Measurements from ENCODE around the gene OPRM1.
"Not testable (repeated sequence)": the region's sequence is repeated elsewhere in the genome, so short reads cannot be mapped to it uniquely, and the experiment has no call there.

Gene OPRM1

GRCh38 chr6:154039231-154039842, at the start of gene OPRM1:
TSS of gene OPRM1 (plus strand) at chr6:154039240. CDS start at chr6:154039545, 305 bp downstream.
- DNase-seq: no peak

- no peak for DNase-seq
Measured at GRCh38 chr6:153989989-153990388, 49.1 kb upstream of the OPRM1 start.

GRCh38 chr6:153994004-153994403, 45.0 kb upstream of the OPRM1 start:
- no peak for DNase-seq

- no peak for DNase-seq
Measured at GRCh38 chr6:153994811-153995210, 44.2 kb upstream of the OPRM1 start.

GRCh38 chr6:153997221-153997620, 41.8 kb upstream of the OPRM1 start:
- DNase-seq: no peak

DNA sequence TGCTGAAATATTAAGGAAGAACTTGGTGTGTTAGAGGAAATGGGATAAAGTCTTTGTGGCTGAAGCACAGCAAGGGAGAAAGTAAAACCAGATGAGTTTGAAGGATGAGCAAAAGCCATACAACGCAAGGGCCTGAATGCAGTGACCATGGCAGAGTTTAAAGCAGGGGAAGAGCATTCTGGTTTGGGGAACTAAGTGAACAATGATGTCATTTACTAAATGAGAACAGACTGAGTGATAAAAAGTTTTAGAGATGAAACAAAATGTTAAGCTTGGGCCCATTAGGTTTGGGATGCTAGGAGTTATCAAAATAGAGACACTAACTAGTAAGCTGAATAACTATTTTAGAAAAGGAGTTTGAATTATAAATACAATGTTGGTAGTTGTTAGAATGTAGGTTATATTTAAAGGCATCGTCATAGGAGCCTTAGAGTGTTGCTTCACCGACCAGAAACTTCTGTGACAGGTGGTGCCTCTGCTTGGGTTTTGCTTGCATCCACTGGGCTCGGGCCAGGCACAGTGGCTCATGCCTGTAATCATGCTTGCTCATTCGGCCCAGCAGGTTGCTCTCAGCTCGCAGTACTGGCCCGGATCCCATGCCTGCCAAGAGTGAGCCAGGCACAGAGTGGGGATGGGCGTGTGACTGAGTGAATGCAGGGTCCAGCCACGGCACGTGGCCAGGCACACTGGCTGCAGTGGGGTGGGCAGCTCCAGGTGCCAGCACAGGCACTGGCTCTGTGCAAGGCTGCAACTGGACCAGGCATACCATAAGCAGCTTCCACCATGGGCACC, 37.4 kb upstream of the OPRM1 start:
- DNase-seq: no peak

- DNase-seq: no peak
Measured at GRCh38 chr6:154002894-154003293, 36.1 kb upstream of the OPRM1 start.

- no peak for DNase-seq
Measured at GRCh38 chr6:154010371-154010770, 28.7 kb upstream of the OPRM1 start.

DNA sequence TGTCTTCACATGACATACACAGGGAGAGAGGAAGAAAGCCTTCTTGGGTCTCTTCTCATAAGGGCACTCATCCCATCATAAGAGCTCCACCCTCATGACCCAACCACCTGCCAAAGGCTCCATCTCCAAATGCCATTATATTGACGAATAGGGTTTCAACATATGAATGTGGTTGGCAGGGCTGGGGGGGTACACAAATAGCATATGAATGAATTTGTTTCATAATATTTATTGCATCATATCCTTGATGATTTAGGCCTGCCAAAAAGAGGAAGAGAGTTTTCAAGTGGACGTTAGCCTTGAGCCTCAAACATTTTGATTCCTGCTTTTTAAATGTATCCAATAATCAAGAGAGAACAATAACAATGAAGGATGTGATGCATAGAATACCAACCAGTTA, 26.2 kb upstream of the OPRM1 start:
- DNase-seq: no peak

DNA sequence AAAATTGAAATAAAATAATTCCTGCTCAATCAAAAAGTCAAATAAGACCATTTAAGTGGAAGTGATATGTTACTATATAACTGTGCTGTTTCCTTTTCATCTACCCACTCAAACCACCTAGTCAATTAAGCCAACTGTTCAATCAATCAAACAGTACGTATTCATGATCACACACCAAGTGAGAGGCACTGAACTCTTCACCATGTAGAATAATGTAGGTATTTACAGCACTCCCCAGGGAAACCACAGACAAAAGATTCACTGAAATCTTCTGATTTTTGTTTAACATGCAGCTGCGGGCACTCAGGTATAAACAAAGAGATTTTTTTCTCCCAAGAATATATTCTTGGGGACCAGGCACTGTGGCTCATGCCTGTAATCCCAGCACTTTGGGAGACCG, 21.3 kb upstream of the OPRM1 start:
- no peak for DNase-seq

- DNase-seq: no peak
Measured at GRCh38 chr6:154030646-154031045, 8.4 kb upstream of the OPRM1 start.

GRCh38 chr6:154041001-154041400, 2.0 kb downstream of the OPRM1 start:
- no peak for DNase-seq

DNA sequence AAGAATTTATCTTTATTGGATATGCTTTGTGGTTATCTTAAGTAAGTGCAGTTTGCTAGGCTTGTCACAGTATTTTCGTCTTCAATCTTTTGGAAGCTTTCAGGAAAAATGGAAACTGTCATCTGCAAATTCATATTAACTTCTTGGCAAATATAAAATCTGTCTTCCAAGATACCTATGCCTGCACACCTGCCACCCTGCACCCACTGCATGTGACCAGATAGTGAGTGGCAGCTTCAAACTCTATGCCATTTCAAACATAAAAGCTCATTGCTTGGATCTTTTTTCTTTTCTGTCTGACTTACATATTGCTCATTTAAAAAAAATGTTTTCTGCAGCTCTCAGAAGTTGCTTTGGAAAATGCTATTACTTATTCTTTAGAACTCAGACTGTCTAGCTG, 14.1 kb downstream of the OPRM1 start:
- DNase-seq: no peak

- DNase-seq: no peak
Measured at GRCh38 chr6:154056536-154056935, 17.5 kb downstream of the OPRM1 start.

GRCh38 chr6:154057098-154057497, 18.1 kb downstream of the OPRM1 start:
- no peak for DNase-seq

DNA sequence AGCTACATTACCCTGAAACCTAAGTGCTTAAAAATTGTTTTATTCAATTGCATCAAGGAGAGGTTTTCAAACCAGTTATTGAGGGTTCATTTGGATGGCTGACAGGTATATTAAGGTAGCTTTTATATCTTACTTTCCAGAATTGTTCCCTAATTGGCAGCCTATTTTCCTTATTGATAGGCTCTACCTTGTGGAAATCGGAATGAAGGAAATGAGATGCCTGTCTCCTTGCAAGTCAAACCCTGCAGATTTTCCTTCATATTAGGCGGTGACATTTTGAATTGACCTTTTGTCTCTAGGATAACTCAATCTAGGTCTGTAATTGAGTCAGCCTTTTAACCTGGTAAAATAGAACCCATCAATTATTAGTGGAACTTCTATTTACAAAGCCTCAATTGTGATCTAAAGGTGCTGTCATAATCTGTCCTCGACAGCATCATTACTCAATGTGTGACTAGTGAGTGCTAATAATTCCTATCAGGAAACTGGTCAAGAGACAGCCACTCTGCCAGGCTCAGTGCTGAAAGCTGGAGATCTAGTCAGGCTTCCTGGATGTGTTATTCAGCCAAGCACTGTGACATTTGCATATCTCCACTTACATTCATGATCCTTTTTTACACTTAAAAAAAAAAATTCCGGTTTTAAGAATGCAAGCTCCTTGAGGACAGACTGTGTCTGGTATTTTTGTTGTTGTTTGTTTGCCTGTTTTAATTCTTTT, 20.1 kb downstream of the OPRM1 start:
- no peak for DNase-seq

DNA sequence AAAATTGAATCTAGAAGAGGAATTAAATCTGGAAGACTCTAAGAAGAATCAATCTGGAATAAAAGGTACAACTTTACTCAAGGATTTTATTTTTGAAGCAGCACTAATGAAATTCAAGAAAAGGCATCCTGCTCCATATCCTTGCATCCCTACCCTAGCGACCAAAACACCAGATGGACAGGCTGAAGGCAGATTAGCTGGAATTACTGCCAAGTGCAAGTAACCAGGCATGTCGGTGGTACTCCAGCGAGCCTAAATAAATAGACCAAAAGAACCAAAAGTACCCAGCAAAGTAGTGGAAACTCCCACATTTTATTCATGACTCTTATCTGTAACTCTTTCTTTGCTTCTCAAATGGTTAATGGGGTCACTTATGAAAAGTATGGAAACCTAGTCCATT, 21.0 kb downstream of the OPRM1 start:
- DNase-seq: no peak

DNA sequence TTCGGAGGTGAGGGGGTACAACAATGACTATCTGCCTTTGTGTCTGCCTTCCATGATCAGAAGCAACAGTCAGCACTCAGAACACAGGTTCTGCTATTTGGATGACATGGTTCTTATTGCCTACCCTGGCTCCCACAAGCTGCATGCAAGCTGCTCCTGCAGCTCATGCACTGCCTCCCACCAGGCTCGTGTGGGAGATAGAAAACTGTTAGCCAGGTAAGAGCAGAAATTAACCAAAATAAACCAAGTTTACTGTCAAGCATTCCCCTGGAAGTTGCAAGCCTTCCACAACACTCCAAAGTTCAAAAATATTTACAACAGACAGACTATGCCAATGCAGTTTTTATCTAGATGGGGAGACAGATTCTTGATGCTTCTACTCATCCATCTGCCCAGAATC, 31.0 kb downstream of the OPRM1 start:
- no peak for DNase-seq

DNA sequence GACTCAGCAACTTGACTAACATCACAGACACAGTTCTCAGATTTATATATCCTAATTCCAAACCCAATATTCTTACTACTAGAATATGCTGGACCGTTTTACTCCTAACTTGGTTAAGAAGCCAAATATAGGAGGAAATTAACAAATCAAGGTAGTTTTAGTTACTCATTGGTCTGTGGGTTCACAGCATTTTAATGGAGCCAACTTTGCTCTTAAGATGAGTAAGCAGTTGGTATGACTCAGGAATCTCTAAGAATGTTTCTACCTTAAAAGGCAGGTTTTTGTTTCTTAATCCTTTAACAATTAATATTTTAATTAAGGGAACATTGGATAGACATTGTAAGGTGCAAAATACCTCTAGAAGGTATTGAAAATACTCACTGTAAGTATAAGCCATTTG, 31.6 kb downstream of the OPRM1 start:
- no peak for DNase-seq

GRCh38 chr6:154071236-154071635, 32.2 kb downstream of the OPRM1 start:
- DNase-seq: no peak

DNA sequence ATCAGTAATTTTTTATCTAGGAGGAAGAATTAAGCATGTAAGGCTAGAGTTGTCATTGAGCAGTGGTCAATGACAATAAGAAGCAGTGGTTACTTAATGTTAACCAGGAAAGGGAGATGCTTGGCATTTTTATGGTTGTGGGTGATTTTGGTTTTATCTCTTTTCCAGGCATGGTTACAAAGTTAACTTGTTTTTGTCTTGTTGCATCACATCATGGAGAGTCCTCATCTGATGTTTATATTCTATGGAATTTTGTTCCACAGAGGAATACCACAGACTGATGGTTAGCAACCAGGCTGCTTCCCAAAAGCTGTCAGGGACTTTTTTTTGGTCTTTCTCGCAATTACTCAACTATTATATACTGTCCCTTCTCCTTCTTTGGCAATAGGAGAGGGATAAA, 32.7 kb downstream of the OPRM1 start:
- no peak for DNase-seq

DNA sequence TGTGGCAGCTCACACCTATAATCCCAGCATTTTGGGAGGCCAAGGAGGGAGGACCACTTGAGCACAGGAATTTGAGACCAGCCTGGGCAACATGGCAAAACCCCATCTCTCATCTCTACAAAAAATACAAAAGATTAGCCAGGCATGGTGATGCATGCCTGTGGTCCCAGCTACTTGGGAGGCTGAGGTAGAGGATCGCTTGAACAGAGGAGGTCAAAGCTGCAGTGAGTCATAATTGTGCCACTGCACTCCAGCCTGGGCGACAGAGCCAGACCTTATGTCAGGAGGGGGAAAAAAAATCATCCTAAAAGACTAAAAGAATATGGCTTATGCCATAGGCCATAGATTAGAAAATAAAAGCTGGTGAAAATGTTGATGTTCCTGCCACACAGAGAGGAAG, 39.6 kb downstream of the OPRM1 start:
- DNase-seq: not testable (repeated sequence)

DNA sequence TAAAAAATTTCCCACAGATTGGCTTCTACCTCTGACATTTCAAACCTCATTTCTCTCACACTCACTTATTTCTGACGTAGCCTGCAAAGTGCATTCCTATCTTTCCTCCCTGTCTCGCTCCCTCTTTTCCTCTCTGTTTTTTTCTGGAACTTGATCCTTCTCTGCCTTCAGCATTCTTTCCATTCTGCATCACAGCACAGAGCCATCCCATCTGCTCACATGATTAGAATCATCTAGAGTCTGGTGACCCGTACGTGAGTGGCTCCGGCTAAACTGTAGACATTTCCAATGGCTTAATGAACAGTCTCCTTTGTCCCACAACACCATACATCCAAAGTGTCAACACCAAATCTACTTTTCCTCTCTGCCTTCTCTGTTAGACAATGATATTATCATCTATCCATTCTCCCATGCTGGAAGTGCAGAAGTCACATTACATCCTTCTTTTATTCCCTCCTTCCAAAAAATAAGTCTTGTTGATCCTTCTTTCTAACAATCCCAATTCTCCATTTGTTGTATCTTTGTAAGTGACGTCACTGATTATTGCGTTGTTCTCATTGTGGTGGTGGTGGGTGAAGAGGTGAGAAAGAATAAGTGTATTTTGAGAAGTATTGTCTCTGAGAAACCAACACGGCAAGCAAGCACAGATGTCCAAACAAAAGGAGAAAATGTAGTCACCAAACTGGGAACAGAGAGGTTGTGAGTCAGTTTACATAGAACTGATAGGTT, 41.6 kb downstream of the OPRM1 start:
- DNase-seq: no peak
